ENCODE data around the gene DNM1.
A peak's percentile ranks its signal among the peaks of the same experiment; 100 is the strongest.

DNM1 gene

DNA sequence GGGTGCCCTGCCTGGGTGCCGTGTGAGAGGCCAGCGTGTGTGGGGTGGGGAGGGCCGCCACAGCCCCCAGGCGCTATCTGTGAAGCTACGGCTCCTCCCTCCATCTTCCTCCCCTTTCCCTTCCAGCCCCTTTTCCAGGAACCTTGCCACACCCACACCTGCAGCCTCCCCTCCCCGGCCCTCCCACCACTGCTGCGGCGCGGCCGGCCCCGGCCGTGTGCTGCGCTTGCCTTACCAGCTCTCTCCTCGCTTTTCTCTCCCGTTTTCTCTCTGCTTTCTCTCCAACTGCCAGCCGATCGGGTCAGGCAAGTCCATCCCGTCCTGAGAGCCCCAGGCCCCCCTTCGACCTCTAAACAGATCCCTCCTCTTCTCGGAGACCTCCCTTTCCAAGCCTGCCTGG, 51.2 kb downstream of the DNM1 start:
- TF ChIP-seq, protein P1, sequence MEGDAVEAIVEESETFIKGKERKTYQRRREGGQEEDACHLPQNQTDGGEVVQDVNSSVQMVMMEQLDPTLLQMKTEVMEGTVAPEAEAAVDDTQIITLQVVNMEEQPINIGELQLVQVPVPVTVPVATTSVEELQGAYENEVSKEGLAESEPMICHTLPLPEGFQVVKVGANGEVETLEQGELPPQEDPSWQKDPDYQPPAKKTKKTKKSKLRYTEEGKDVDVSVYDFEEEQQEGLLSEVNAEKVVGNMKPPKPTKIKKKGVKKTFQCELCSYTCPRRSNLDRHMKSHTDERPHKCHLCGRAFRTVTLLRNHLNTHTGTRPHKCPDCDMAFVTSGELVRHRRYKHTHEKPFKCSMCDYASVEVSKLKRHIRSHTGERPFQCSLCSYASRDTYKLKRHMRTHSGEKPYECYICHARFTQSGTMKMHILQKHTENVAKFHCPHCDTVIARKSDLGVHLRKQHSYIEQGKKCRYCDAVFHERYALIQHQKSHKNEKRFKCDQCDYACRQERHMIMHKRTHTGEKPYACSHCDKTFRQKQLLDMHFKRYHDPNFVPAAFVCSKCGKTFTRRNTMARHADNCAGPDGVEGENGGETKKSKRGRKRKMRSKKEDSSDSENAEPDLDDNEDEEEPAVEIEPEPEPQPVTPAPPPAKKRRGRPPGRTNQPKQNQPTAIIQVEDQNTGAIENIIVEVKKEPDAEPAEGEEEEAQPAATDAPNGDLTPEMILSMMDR (IDR thresholded peaks at IDR 0.05), result no peak

DNA sequence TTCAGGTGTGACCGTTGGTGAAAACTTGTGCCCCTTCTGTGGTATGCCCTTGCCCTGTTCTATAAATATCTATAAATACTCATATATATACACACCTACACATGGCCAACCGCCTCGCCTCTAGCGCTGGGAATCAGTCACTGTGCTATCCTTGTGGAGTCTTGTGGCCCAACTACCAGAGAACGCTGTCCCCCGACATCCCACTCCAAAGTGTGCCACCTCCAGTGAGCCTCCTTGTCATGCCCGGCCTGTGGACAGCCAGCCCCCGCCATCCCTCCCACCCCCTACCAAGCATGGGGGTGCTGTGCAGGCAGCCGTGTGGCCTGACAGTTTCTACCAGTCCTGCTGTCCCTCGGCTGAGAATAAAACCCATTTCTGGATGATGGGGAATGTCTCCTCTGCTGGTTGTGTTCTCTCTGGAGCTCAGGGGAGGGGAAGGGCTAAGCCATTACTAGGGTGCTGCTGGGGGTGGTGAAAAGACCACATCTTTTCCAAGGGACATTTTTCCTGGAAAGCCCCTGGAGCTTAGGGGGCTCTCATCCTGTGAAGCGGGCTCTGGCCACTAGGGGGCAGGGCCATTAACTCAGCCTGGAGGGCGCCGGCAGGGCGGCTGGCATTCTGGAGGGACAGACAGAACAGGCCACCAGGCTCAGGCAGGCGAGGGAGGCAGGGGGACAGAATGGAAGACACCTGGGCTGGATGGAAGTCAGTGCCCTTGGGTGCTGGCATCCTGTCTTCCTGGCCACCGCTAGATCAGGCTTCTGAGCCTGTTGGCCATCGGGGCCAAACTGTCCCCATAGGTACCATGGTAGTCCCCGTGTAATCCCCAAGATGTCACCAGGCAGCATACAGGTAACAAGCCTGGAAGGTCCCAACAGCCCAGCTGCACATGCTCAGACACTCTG, 51.9 kb downstream of the DNM1 start:
- TF ChIP-seq, protein P1 (IDR thresholded peaks at IDR 0.05), result peak; percentile 93

DNA sequence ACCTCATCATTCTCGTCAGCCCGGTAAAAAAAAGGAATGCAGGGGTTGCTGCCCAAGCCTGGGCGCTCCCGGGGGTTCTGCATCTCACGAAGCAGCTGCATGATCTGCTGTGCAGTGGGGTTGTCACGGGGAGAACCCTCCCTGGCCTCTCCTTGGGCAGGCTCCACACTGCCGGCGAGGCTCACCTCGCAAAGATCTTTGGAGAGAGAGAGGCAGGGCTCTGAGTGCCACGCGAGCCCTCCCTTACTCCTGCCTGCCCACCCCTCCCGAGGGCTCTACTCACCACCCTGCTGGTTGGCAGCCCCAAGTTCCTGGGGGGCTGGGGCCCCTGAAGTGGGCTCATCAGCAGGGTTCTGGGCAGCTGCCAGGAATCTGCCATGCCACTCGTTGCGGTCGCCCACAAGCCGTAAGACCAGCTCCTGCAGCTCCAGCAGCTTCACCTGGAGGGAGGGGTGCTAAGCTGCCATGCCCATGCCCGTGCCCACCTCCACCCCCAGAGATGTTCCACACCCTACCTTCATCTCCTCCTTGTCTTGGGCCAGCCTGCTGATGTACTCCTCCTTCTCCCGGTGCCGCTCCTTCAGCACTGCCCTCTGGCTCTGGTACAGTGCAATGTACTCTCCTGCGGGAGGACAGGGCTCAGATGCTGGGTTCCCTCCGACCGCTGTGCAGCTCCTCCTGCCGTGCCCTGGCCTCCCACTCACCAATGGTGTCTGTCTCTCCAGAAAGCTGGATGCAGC, 54.1 kb downstream of the DNM1 start:
- TF ChIP-seq, protein P1 (IDR thresholded peaks at IDR 0.05), result no peak

DNA sequence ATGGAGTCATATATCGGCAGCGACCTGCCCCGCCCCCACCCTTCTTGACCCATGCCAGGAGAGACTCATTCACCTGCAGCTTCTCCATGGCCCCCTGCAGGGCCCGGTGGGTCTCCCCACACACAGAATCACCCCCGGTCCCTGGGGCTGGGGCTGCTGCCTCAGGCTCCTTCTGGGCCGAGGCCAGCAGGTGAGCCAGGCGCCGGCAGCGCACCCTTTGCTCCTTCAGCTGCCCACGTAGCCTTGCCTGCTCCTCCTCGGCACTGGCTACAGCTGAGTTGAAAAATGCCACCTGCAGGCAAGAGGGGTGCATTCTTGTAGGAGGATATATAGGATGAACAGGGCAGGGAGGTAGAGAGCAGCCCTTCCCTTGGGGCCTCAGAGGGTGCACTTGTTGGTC, 54.7 kb downstream of the DNM1 start:
- TF ChIP-seq, protein P1 (IDR thresholded peaks at IDR 0.05), result no peak

DNA sequence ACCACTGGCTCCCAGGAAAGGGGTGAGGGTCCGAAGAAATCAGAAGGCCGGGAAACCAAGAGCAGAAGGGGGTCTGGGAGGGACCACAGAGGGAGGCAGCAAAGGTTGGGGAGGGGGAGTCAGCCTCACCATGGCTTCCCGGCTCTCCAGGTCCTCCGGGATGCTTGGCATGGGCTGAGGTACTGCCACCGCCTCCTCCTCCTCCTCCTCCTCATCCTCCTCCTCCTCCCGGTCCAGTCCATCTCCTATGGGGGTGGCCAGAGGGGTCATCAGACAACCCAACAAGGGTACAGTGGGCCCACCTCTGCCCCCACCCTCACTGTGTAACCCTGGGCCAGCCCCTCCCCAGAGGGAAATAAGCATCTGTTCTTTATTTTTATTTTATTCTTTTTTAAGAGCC, 55.1 kb downstream of the DNM1 start:
- TF ChIP-seq, protein P1 (IDR thresholded peaks at IDR 0.05), result no peak

DNA sequence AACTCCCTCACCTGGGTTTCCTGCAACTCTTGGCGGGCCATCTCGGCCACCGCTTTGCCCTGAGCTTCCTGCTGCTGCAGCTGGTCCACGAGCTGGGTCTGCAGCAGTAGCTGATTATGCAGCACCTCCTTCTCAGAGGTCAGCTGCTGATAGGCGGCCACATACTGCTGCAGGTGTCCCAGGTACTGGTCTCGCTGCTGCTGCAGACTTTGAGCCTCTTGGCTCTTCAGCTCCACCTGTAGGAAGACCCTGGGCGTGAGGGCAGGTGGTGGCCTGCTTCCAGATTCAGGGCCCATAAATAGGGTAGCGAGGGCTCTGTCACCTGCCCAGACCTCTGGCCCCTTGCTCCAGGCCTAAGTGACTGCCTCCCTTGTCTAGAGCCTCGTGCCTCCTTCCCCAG, 56.0 kb downstream of the DNM1 start:
- TF ChIP-seq, protein P1 (IDR thresholded peaks at IDR 0.05), result no peak

DNA sequence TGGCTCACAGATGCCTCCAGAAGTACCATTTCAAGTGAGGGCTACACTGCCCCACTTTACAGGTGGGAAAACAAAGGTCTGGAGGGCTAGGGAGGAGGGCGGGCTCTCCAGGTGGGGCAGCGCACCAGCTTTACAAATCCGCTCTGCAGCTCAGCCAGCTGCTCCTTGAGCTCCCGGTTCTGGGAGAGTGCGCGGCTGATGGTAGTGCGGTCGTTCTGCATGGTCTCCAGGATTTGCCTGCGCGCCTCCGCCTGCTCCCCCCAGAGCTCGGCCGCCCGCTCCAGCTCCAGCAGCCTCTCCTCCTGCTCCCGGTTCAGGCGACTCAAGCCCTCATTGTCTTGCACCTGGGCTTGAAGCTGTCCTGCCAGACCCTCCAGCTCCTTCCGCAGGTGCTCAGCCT, 57.2 kb downstream of the DNM1 start:
- TF ChIP-seq, protein P1 (IDR thresholded peaks at IDR 0.05), result no peak
